GM23248 (cell line): Measurements from ENCODE around the gene DNAH8.

Experiments
- EZH2 ChIP-seq: fragments of 200-600 bp; sonication (generic); IDR thresholded peaks from 2 replicates; pipeline ENCODE4 v1.6.1; 2018; ENCODE audit warnings: antibody characterized with exemption, mild to moderate bottlenecking; ENCODE audit not compliant: insufficient read depth, poor library complexity, severe bottlenecking
- EZH2phosphoT487 ChIP-seq: fragments of 200-600 bp; sonication (generic); IDR thresholded peaks from 2 replicates; pipeline ENCODE4 v1.6.1; 2018; ENCODE audit warnings: antibody characterized with exemption, moderate library complexity, mild to moderate bottlenecking, low read depth; ENCODE audit not compliant: insufficient read depth

GRCh38 chr6:38792356-38792755, 77.2 kb downstream of the DNAH8 start:
- TF ChIP-seq EZH2phosphoT487 (no peak), EZH2 (no peak)
